HCT116 (cell line): ENCODE results near the gene SDF4. TPM values are rescaled to one million over a fixed set of nuclear protein-coding genes. Genes with fewer than 3 reads are reported as not detected.

Source experiments
- ATAC-seq: fragments of 200-7000 bp; cut with Tn5 transposase; 2 replicates; pipeline ENCODE4 v1.9.1; 2020; ENCODE audit warnings: mild to moderate bottlenecking, moderate library complexity
- BruUV-seq: library from RNA; stranded (reverse); fragments of 400-500 nt; replicated peaks from 2 replicates; lab custom pipeline; 2021; lab: Mats Ljungman, UMichigan
- CTCF ChIA-PET: fragments of 300-600 bp; sonication (Branson Sonifier 250); formaldehyde crosslinking; loops from one replicate; lab custom pipeline; 2021; ENCODE audit warnings: antibody characterized with exemption; lab: Charles Lee
- POLR2A ChIA-PET: fragments of 300-600, 350-600 bp; sonication (Branson Sonifier 250); formaldehyde crosslinking; loops from one replicate; lab custom pipeline; 2021; ENCODE audit warnings: antibody characterized with exemption; lab: Charles Lee
- RAD21 ChIA-PET, 2 experiments: fragments of 300-600 bp; sonication (Branson Sonifier 250); formaldehyde crosslinking; loops; one replicate each; lab custom pipeline; 2023; ENCODE audit warnings: low total read pairs in 2 of 2; ENCODE audit not compliant: uncharacterized antibody in 2 of 2, unreplicated experiment in 2 of 2, low non-redundant PET in 1 of 2; lab: Charles Lee
- DNase-seq: peaks from one replicate; pipeline ENCODE4 v3.0.0-alpha.2; 2010; ENCODE audit warnings: low read depth, low spot score
- H2AFZ ChIP-seq: fragments of 200-600 bp; shearing (Covaris generic), sonication (generic); 2 replicates; pipeline ENCODE4 v1.6.1; 2017; ENCODE audit warnings: low read depth, mixed run types, mixed read lengths, antibody characterized with exemption, low read length; ENCODE audit not compliant: poor library complexity, severe bottlenecking
- H3K27ac ChIP-seq: 2 replicates; pipeline ENCODE4 v1.5.1; 2012; ENCODE audit warnings: low read depth, low read length
- H3K27me3 ChIP-seq: fragments of 200-600 bp; sonication (generic); 2 replicates; pipeline ENCODE4 v1.6.1; 2016; ENCODE audit warnings: mixed run types, low read length, mixed read lengths; ENCODE audit not compliant: insufficient read depth
- H3K36me3 ChIP-seq, 2 experiments: fragments of 200-500 bp in 1 of 2; fragments of 200-600 bp in 1 of 2; sonication (Bioruptor generic) in 1 of 2; sonication (generic) in 1 of 2; 2 replicates each; pipeline versions ENCODE4 v1.5.1 to v1.6.1; 2014 to 2016; ENCODE audit warnings: low read length in 2 of 2, inconsistent platforms in 1 of 2, mixed read lengths in 1 of 2, mixed run types in 1 of 2; ENCODE audit not compliant: insufficient read depth in 2 of 2, control insufficient read depth in 1 of 2
- H3K4me1 ChIP-seq, 2 experiments: fragments of 200-600 bp in 1 of 2; sonication (generic) in 1 of 2; 2 replicates each; pipeline versions ENCODE4 v1.5.1 to v1.6.1; 2012 to 2017; ENCODE audit warnings: low read length in 2 of 2, inconsistent platforms in 1 of 2, mild to moderate bottlenecking in 1 of 2, mixed read lengths in 1 of 2, mixed run types in 1 of 2, moderate library complexity in 1 of 2; ENCODE audit not compliant: insufficient read depth in 2 of 2, control insufficient read depth in 1 of 2
- H3K4me2 ChIP-seq: fragments of 200-600 bp; sonication (generic); 2 replicates; pipeline ENCODE4 v1.6.1; 2017; ENCODE audit warnings: mixed run types, low read length, mixed read lengths
- H3K4me3 ChIP-seq, 2 experiments: fragments of 200-600 bp in 1 of 2; sonication (generic) in 1 of 2; replicated peaks in 1 of 2; 2 replicates each; pipeline ENCODE4 v1.5.1; 2011 to 2016; ENCODE audit warnings: low read length in 2 of 2, control low read depth in 1 of 2, low read depth in 1 of 2, mild to moderate bottlenecking in 1 of 2, mixed read lengths in 1 of 2, mixed run types in 1 of 2
- H3K79me2 ChIP-seq: fragments of 200-600 bp; sonication (generic); 2 replicates; pipeline ENCODE4 v1.6.1; 2017; ENCODE audit warnings: mild to moderate bottlenecking, mixed run types, low read length, moderate library complexity, mixed read lengths; ENCODE audit not compliant: insufficient read depth
- H3K9ac ChIP-seq: fragments of 200-600 bp; sonication (generic); 2 replicates; pipeline ENCODE4 v1.6.1; 2016; ENCODE audit warnings: low read length, mixed read lengths
- H3K9me2 ChIP-seq: fragments of 200-600 bp; sonication (generic), shearing (Covaris generic); 2 replicates; pipeline ENCODE4 v1.6.1; 2017; ENCODE audit warnings: mixed run types, mild to moderate bottlenecking, moderate library complexity; ENCODE audit not compliant: insufficient read depth
- H3K9me3 ChIP-seq, 2 experiments: fragments of 200-500 bp in 1 of 2; fragments of 200-600 bp in 1 of 2; sonication (Bioruptor generic) in 1 of 2; sonication (generic) in 1 of 2; 2 replicates each; pipeline ENCODE4 v1.6.1; 2014 to 2017; ENCODE audit warnings: low read length in 2 of 2, mixed read lengths in 2 of 2, inconsistent platforms in 1 of 2, low read depth in 1 of 2, mild to moderate bottlenecking in 1 of 2, mixed run types in 1 of 2, moderate library complexity in 1 of 2; ENCODE audit not compliant: control insufficient read depth in 1 of 2, insufficient read depth in 1 of 2
- H4K20me1 ChIP-seq: fragments of 200-600 bp; sonication (generic), shearing (Covaris generic); 2 replicates; pipeline ENCODE4 v1.6.1; 2017; ENCODE audit warnings: mixed run types, mild to moderate bottlenecking, moderate library complexity; ENCODE audit not compliant: insufficient read depth
- CBX3 ChIP-seq: IDR thresholded peaks from 2 replicates; pipeline ENCODE4 v1.6.1; 2012; ENCODE audit warnings: low read depth
- EGR1 ChIP-seq: IDR thresholded peaks from 2 replicates; pipeline ENCODE4 v1.6.1; 2012; ENCODE audit warnings: low read depth
- ELF1 ChIP-seq: IDR thresholded peaks from 2 replicates; pipeline ENCODE4 v1.6.1; 2012; ENCODE audit warnings: low read depth, borderline replicate concordance
- EZH2 ChIP-seq: fragments of 200-600 bp; sonication (generic); IDR thresholded peaks from 2 replicates; pipeline ENCODE4 v1.6.1; 2017; ENCODE audit warnings: antibody characterized with exemption, mixed run types
- EZH2phosphoT487 ChIP-seq: fragments of 200-600 bp; IDR thresholded peaks from 2 replicates; pipeline ENCODE4 v1.6.1; 2018; ENCODE audit warnings: antibody characterized with exemption, borderline replicate concordance
- POLR2A ChIP-seq: IDR thresholded peaks from 2 replicates; pipeline ENCODE4 v1.7.0; 2011; ENCODE audit warnings: borderline replicate concordance; ENCODE audit not compliant: insufficient read depth, insufficient read length; ENCODE audit errors: extremely low read depth
- POLR2AphosphoS5 ChIP-seq: IDR thresholded peaks from 2 replicates; pipeline ENCODE4 v1.6.1; 2011; ENCODE audit warnings: mild to moderate bottlenecking, low read depth, low read length, moderate library complexity
- RAD21 ChIP-seq: IDR thresholded peaks from 2 replicates; pipeline ENCODE4 v1.6.1; 2012; ENCODE audit warnings: low read depth, mild to moderate bottlenecking
- SIN3A ChIP-seq: IDR thresholded peaks from 2 replicates; pipeline ENCODE4 v1.6.1; 2012; ENCODE audit warnings: low read depth
- SP1 ChIP-seq: IDR thresholded peaks from 2 replicates; pipeline ENCODE4 v1.6.1; 2012; ENCODE audit warnings: low read depth
- TCF7L2 ChIP-seq: IDR thresholded peaks from 2 replicates; pipeline ENCODE4 v1.7.0; 2011; ENCODE audit warnings: borderline replicate concordance, inconsistent platforms; ENCODE audit not compliant: insufficient read depth, insufficient read length; ENCODE audit errors: extremely low read depth
- YY1 ChIP-seq: IDR thresholded peaks from 2 replicates; pipeline ENCODE4 v1.6.1; 2011; ENCODE audit warnings: low read length, low read depth, moderate library complexity, mild to moderate bottlenecking; ENCODE audit not compliant: insufficient replicate concordance; ENCODE audit errors: extremely low read depth
- ZFX ChIP-seq: fragments of 450-650 bp; IDR thresholded peaks from 2 replicates; pipeline ENCODE4 v1.6.1; 2017
- ZNF274 ChIP-seq: fragments of 200-500 bp; sonication (Bioruptor generic); IDR thresholded peaks from 2 replicates; pipeline ENCODE4 v1.6.1; 2014; ENCODE audit warnings: mild to moderate bottlenecking, low read depth, low read length, inconsistent platforms
- intact Hi-C: fragments of 100-400 bp; cut with micrococcal nuclease; formaldehyde crosslinking; loops from 2 replicates; pipeline ENCODE4 v1.10.0; 2022
- total RNA-seq: library from RNA; stranded (reverse); gene quantifications from one replicate; pipeline ENCODE4 v1.2.1, GENCODE V29; 2021; ENCODE audit not compliant: unreplicated experiment
- TF ChIP-seq, protein P1 (sequence below), 3 experiments: fragments of 200-600 bp in 1 of 3; sonication (generic) in 1 of 3; IDR thresholded peaks in 2 of 3; conservative IDR thresholded peaks in 1 of 3; 2 replicates each; pipeline ENCODE4 v1.5.1; 2012 to 2017; ENCODE audit warnings: low read depth in 2 of 3, low read length in 2 of 3, antibody characterized with exemption in 1 of 3, borderline replicate concordance in 1 of 3, control low read depth in 1 of 3, mild to moderate bottlenecking in 1 of 3, mixed read lengths in 1 of 3, mixed run types in 1 of 3, moderate library complexity in 1 of 3; ENCODE audit not compliant: insufficient read depth in 1 of 3
- TF ChIP-seq, protein P2 (sequence below): IDR thresholded peaks from 2 replicates; pipeline ENCODE4 v1.6.1; 2012; ENCODE audit warnings: low read depth
- TF ChIP-seq, protein P3 (sequence below): IDR thresholded peaks from 2 replicates; pipeline ENCODE4 v1.6.1; 2012
- TF ChIP-seq, protein P4 (sequence below): IDR thresholded peaks from 2 replicates; pipeline ENCODE4 v1.6.1; 2011; ENCODE audit warnings: mild to moderate bottlenecking, low read length, moderate library complexity; ENCODE audit not compliant: insufficient replicate concordance; ENCODE audit errors: extremely low read depth

Gene SDF4
- total RNA-seq, 1 experiment from 2014 or later, result 133 TPM

DNA sequence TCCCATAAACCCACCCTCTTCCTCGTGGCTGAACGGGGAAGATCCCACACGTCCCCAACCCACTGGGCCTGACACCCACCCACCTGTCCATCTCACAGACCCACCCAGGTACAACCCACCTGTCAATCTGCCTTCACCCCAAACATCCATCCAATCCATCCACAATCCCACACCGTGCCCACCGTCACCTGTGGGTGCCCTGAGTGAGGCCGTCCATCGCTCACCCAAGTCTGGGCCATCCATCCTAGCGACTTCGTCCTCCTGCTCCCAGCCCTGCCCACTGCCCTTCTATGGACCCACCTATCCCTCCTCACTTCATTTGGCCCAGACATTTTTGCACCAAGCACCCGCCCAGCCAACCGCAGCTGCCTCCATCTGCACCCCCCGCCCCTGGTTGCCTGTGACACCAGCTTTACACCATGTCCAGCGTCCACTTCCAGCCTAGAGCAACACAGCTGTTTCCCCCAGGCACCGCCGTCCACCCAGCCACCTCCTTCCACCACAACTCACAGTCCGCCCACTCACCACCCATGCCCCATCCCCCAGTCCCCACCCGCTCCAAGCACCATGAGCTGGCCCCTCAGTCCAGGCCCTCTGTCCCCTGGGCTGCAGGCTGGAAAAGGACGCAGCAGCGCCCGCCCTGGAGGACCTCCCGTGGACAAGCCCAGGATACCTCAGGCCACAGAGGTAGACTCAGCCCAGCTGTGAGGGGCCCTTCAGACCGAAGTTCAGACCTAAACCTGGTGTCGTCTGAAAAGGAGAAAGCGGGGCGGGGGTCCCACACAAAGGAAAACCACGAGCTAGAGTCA is 50.5 kb downstream of the SDF4 start:
- no peak for ATAC-seq
- Histone ChIP-seq H3K4me3 (no peak overlapping the region), H3K36me3 (no peaks in the 10 kb centered on the region), H3K79me2 (no peaks in the 10 kb centered on the region), H3K27ac (no peak overlapping the region), H4K20me1 (no peaks in the 10 kb centered on the region), H3K4me2 (no peak overlapping the region), H3K9me2 (no peaks in the 10 kb centered on the region), H3K27me3 (no peaks in the 10 kb centered on the region), H3K9ac (no peak overlapping the region), H3K4me1 (peaks cover 2 to 7% of the 10 kb centered on the region in 2 experiments; a peak in 1 of 4 replicates), H3K9me3 (no peaks in the 10 kb centered on the region), H2AFZ (no peak overlapping the region)
- RAD21 ChIA-PET, result no interaction called here
- no TSS peak for BruUV-seq
- POLR2A ChIA-PET, result no interaction called here
- intact Hi-C loops, result no loop called here
- no peak for DNase-seq
- TF ChIP-seq SP1 (no peak), TCF7L2 (no peak), EZH2phosphoT487 (no peak), POLR2A (no peak), CBX3 (no peak), POLR2AphosphoS5 (no peak), YY1 (no peak), SIN3A (no peak), ELF1 (no peak), ZFX (no peak), RAD21 (no peak), EZH2 (no peak), ZNF274 (no peak), EGR1 (no peak)
- TF ChIP-seq, protein P1, sequence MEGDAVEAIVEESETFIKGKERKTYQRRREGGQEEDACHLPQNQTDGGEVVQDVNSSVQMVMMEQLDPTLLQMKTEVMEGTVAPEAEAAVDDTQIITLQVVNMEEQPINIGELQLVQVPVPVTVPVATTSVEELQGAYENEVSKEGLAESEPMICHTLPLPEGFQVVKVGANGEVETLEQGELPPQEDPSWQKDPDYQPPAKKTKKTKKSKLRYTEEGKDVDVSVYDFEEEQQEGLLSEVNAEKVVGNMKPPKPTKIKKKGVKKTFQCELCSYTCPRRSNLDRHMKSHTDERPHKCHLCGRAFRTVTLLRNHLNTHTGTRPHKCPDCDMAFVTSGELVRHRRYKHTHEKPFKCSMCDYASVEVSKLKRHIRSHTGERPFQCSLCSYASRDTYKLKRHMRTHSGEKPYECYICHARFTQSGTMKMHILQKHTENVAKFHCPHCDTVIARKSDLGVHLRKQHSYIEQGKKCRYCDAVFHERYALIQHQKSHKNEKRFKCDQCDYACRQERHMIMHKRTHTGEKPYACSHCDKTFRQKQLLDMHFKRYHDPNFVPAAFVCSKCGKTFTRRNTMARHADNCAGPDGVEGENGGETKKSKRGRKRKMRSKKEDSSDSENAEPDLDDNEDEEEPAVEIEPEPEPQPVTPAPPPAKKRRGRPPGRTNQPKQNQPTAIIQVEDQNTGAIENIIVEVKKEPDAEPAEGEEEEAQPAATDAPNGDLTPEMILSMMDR (IDR thresholded peaks at IDR 0.05 in 2 of 3, conservative IDR thresholded peaks at IDR 0.05 in 1 of 3; ENCODE audit: borderline replicate concordance in 1 of 3, insufficient read depth in 1 of 3, low read depth in 2 of 3, low read length in 2 of 3), result no peak
- TF ChIP-seq, protein P2, sequence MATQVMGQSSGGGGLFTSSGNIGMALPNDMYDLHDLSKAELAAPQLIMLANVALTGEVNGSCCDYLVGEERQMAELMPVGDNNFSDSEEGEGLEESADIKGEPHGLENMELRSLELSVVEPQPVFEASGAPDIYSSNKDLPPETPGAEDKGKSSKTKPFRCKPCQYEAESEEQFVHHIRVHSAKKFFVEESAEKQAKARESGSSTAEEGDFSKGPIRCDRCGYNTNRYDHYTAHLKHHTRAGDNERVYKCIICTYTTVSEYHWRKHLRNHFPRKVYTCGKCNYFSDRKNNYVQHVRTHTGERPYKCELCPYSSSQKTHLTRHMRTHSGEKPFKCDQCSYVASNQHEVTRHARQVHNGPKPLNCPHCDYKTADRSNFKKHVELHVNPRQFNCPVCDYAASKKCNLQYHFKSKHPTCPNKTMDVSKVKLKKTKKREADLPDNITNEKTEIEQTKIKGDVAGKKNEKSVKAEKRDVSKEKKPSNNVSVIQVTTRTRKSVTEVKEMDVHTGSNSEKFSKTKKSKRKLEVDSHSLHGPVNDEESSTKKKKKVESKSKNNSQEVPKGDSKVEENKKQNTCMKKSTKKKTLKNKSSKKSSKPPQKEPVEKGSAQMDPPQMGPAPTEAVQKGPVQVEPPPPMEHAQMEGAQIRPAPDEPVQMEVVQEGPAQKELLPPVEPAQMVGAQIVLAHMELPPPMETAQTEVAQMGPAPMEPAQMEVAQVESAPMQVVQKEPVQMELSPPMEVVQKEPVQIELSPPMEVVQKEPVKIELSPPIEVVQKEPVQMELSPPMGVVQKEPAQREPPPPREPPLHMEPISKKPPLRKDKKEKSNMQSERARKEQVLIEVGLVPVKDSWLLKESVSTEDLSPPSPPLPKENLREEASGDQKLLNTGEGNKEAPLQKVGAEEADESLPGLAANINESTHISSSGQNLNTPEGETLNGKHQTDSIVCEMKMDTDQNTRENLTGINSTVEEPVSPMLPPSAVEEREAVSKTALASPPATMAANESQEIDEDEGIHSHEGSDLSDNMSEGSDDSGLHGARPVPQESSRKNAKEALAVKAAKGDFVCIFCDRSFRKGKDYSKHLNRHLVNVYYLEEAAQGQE, result no peak
- TF ChIP-seq, protein P3, sequence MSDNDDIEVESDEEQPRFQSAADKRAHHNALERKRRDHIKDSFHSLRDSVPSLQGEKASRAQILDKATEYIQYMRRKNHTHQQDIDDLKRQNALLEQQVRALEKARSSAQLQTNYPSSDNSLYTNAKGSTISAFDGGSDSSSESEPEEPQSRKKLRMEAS, result no peak
- TF ChIP-seq, protein P4, sequence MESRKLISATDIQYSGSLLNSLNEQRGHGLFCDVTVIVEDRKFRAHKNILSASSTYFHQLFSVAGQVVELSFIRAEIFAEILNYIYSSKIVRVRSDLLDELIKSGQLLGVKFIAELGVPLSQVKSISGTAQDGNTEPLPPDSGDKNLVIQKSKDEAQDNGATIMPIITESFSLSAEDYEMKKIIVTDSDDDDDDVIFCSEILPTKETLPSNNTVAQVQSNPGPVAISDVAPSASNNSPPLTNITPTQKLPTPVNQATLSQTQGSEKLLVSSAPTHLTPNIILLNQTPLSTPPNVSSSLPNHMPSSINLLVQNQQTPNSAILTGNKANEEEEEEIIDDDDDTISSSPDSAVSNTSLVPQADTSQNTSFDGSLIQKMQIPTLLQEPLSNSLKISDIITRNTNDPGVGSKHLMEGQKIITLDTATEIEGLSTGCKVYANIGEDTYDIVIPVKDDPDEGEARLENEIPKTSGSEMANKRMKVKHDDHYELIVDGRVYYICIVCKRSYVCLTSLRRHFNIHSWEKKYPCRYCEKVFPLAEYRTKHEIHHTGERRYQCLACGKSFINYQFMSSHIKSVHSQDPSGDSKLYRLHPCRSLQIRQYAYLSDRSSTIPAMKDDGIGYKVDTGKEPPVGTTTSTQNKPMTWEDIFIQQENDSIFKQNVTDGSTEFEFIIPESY, result no peak
- CTCF ChIA-PET, result no interaction called here
